ENCODE results near the gene HDAC9.

DNA sequence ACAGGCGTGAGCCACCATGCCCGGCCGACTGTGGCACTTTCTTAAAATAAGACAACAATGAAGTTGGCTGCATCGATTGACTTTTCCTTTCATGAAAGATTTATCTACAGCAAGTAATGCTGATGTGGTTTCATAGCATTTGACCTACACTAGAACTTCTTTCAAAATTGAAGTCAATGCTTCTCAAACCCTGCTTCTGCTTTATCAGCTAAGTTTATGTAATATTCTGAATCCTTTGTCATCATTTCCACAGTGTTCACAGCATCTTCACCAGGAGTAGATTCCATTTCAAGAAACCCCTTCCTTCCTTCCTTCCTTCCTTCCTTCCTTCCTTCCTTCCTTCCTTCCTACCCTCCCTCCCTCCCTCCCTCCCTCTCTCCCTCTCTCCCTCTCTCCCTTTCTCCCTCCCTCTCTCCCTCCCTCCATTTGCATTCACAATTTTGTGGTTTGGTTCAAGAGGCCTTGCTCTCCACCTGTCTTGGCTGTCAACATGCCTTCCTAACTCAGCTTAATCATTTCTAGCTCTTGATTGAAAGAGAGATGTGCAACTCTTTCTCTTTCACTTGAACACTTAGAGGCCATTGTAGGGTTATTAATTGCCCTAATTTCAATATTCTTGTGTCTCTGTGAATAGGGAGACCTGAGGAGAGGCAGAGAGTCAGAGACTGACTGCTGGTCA lies 52.1 kb downstream of the HDAC9 start:
- TF ChIP-seq, protein P1, sequence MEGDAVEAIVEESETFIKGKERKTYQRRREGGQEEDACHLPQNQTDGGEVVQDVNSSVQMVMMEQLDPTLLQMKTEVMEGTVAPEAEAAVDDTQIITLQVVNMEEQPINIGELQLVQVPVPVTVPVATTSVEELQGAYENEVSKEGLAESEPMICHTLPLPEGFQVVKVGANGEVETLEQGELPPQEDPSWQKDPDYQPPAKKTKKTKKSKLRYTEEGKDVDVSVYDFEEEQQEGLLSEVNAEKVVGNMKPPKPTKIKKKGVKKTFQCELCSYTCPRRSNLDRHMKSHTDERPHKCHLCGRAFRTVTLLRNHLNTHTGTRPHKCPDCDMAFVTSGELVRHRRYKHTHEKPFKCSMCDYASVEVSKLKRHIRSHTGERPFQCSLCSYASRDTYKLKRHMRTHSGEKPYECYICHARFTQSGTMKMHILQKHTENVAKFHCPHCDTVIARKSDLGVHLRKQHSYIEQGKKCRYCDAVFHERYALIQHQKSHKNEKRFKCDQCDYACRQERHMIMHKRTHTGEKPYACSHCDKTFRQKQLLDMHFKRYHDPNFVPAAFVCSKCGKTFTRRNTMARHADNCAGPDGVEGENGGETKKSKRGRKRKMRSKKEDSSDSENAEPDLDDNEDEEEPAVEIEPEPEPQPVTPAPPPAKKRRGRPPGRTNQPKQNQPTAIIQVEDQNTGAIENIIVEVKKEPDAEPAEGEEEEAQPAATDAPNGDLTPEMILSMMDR (IDR thresholded peaks at IDR 0.05): no peak
- no peak for TF ChIP-seq POLR2A (IDR thresholded peaks at IDR 0.05)
